Retinal pigment epithelial cell (primary cell): ENCODE results near the gene R3HDM2.
"Not testable (repeated sequence)": the region's sequence is repeated elsewhere in the genome, so short reads cannot be mapped to it uniquely, and the experiment has no call there.

Experiments used
- DNase-seq: peaks from one replicate; pipeline ENCODE4 v3.0.0-alpha.2; 2010; ENCODE audit warnings: low read depth
- H3K4me3 ChIP-seq: 2 replicates; pipeline ENCODE4 v1.5.1; 2011; ENCODE audit warnings: mild to moderate bottlenecking, low read length, control low read depth, moderate library complexity
- CTCF ChIP-seq: conservative IDR thresholded peaks from 2 replicates; pipeline ENCODE4 v1.5.1; 2011; ENCODE audit warnings: low read depth, low read length, control low read depth, inconsistent platforms

The R3HDM2 gene

GRCh38 chr12:57325395-57325794 is 105.4 kb downstream of the R3HDM2 start:
- no peak overlapping the region for H3K4me3 ChIP-seq
- no peak for DNase-seq
- no peak for TF ChIP-seq CTCF

- no peak for TF ChIP-seq CTCF
Measured at GRCh38 chr12:57323416-57323815, 107.4 kb downstream of the R3HDM2 start.

GRCh38 chr12:57320639-57321038 is 110.2 kb downstream of the R3HDM2 start:
- H3K4me3 ChIP-seq = no peak overlapping the region
- TF ChIP-seq CTCF = no peak
- no peak for DNase-seq

More at GRCh38 chr12:57323416-57323815, 107.4 kb downstream of the R3HDM2 start:
- no peak for DNase-seq
- no peak overlapping the region for H3K4me3 ChIP-seq

- DNase-seq = no peak
- no peak overlapping the region for H3K4me3 ChIP-seq
- TF ChIP-seq CTCF = no peak
Measured at GRCh38 chr12:57319678-57320469, 111.0 kb downstream of the R3HDM2 start.

GRCh38 chr12:57315681-57316080 is 115.2 kb downstream of the R3HDM2 start:
- no peak for TF ChIP-seq CTCF
- DNase-seq = no peak

GRCh38 chr12:57312287-57312686 is 118.6 kb downstream of the R3HDM2 start:
- DNase-seq, H3K4me3 ChIP-seq: not testable (repeated sequence)

More at GRCh38 chr12:57315681-57316080, 115.2 kb downstream of the R3HDM2 start:
- no peak overlapping the region for H3K4me3 ChIP-seq

- TF ChIP-seq CTCF = no peak
- DNase-seq = no peak
- H3K4me3 ChIP-seq = no peak overlapping the region
Measured at GRCh38 chr12:57309420-57309819, 121.4 kb downstream of the R3HDM2 start.
